Measurements from ENCODE around the gene WDFY3. TPM values are rescaled to one million over a fixed set of nuclear protein-coding genes. Genes with fewer than 3 reads are reported as not detected.
"Not testable (repeated sequence)": the region's sequence is repeated elsewhere in the genome, so short reads cannot be mapped to it uniquely, and the experiment has no call there.

The WDFY3 gene
- total RNA-seq, 1 donor from 2014 or later = 267 TPM

- Mint-ChIP-seq H3K27me3 (ENCODE audit: unreplicated experiment) (peaks cover 2% of the 10 kb centered on the region), H3K4me3 (ENCODE audit: unreplicated experiment) (no peak overlapping the region), H3K27ac (ENCODE audit: unreplicated experiment) (no peak overlapping the region), H3K36me3 (ENCODE audit: unreplicated experiment) (no peaks in the 10 kb centered on the region), H3K9me3 (ENCODE audit: unreplicated experiment) (no peaks in the 10 kb centered on the region), H3K4me1 (ENCODE audit: low read depth, unreplicated experiment) (no peaks in the 10 kb centered on the region)
- TF ChIP-seq CTCF (IDR thresholded peaks at IDR 0.05; ENCODE audit: partially characterized antibody, unreplicated experiment) = no peak
- no peak for DNase-seq
Observed at GRCh38 chr4:84672177-84672576, 294.3 kb downstream of the WDFY3 start.

GRCh38 chr4:84669201-84669600, 297.3 kb downstream of the WDFY3 start:
- Mint-ChIP-seq H3K36me3 (ENCODE audit: unreplicated experiment) (peaks cover 14% of the 10 kb centered on the region), H3K27me3 (ENCODE audit: unreplicated experiment) (peaks cover 4% of the 10 kb centered on the region), H3K4me1 (ENCODE audit: low read depth, unreplicated experiment) (no peaks in the 10 kb centered on the region), H3K4me3 (ENCODE audit: unreplicated experiment) (no peak overlapping the region), H3K9me3 (ENCODE audit: unreplicated experiment) (peaks cover 5% of the 10 kb centered on the region), H3K27ac (ENCODE audit: unreplicated experiment) (no peak overlapping the region)
- no peak for DNase-seq
- no peak for TF ChIP-seq CTCF (IDR thresholded peaks at IDR 0.05; ENCODE audit: partially characterized antibody, unreplicated experiment)

GRCh38 chr4:84666439-84666838, 300.1 kb downstream of the WDFY3 start:
- Mint-ChIP-seq H3K4me3 (ENCODE audit: unreplicated experiment) (no peak overlapping the region), H3K9me3 (ENCODE audit: unreplicated experiment) (peaks cover 5% of the 10 kb centered on the region), H3K36me3 (ENCODE audit: unreplicated experiment) (peaks cover 14% of the 10 kb centered on the region), H3K4me1 (ENCODE audit: low read depth, unreplicated experiment) (no peaks in the 10 kb centered on the region), H3K27ac (ENCODE audit: unreplicated experiment) (no peak overlapping the region), H3K27me3 (ENCODE audit: unreplicated experiment) (peaks cover 4% of the 10 kb centered on the region)
- no peak for TF ChIP-seq CTCF (IDR thresholded peaks at IDR 0.05; ENCODE audit: partially characterized antibody, unreplicated experiment)
- no peak for DNase-seq

GRCh38 chr4:84664767-84665166, 301.7 kb downstream of the WDFY3 start:
- not testable (repeated sequence) for H3K4me1 Mint-ChIP-seq (ENCODE audit: low read depth, unreplicated experiment); H3K27ac Mint-ChIP-seq (ENCODE audit: unreplicated experiment); H3K4me3 Mint-ChIP-seq (ENCODE audit: unreplicated experiment); H3K9me3 Mint-ChIP-seq (ENCODE audit: unreplicated experiment); H3K27me3 Mint-ChIP-seq (ENCODE audit: unreplicated experiment); DNase-seq
- peaks cover 14% of the 10 kb centered on the region for H3K36me3 Mint-ChIP-seq (ENCODE audit: unreplicated experiment)

GRCh38 chr4:84661191-84661939, 305.1 kb downstream of the WDFY3 start:
- peaks cover 16% of the 10 kb centered on the region for H3K36me3 Mint-ChIP-seq (ENCODE audit: unreplicated experiment)
- no peaks in the 10 kb centered on the region for H3K4me1 Mint-ChIP-seq (ENCODE audit: low read depth, unreplicated experiment)
- H3K27me3 Mint-ChIP-seq (ENCODE audit: unreplicated experiment) = peaks cover 14% of the 10 kb centered on the region
- no peak overlapping the region for H3K4me3 Mint-ChIP-seq (ENCODE audit: unreplicated experiment)
- no peak for TF ChIP-seq CTCF (IDR thresholded peaks at IDR 0.05; ENCODE audit: partially characterized antibody, unreplicated experiment)
- peaks cover 12% of the 10 kb centered on the region for H3K9me3 Mint-ChIP-seq (ENCODE audit: unreplicated experiment)
- no peak overlapping the region for H3K27ac Mint-ChIP-seq (ENCODE audit: unreplicated experiment)
- no peak for DNase-seq

Measured in glutamatergic neuron (in vitro differentiated cells).